PC-3 (cell line): ENCODE measurements around the gene SH2B3.

ENCODE experiments used
- EZH2 ChIP-seq: fragments of 300-600 bp; sonication (generic); IDR thresholded peaks from one replicate; pipeline ENCODE4 v1.6.1; 2017; ENCODE audit warnings: antibody characterized with exemption, mild to moderate bottlenecking, low read length; ENCODE audit not compliant: unreplicated experiment
- TF ChIP-seq, protein P1 (sequence below): fragments of 300-600 bp; sonication (generic); conservative IDR thresholded peaks from 2 replicates; pipeline ENCODE4 v1.5.1; 2017; ENCODE audit warnings: antibody characterized with exemption, low read depth, mild to moderate bottlenecking, low read length

DNA sequence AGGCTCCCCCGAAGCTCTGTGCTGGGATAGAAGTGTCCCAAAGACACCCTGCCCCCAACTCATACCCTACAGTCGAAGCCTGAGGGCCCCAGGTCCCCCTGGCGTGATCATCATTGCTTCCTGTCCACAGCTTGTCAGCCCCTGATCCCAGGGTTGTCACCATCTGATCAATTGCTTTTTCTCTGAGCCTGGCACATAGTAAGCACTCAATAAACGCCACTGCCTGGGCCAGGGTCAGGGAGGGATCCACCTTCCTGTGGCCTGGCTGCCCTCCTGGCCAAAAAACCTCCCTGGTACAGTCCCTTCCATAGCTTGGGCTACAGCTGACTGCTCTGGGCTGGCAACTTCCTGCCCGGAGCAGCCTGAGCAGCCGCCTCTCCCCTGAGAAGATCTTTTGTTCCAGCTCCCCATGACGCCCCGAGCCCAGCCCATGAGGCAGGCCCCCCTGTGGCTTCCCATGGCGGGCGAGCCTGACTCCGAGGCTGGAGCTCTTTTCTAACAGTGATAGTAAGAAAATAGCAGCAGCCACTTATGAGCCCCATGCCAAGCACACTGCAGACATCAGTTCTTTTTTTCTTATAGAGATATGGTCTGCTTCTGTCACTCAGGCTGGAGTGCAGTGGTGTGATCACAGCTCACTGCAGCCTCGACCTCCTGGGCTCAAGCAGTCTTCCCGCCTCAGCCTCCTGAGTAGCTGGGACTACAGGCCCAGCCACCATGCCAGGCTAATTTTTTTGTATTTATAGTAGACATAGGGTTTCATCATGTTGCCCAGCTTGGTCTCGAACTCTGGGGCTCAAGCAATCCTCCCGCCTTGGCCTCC lies 6.5 kb downstream of the SH2B3 start:
- TF ChIP-seq, protein P1, sequence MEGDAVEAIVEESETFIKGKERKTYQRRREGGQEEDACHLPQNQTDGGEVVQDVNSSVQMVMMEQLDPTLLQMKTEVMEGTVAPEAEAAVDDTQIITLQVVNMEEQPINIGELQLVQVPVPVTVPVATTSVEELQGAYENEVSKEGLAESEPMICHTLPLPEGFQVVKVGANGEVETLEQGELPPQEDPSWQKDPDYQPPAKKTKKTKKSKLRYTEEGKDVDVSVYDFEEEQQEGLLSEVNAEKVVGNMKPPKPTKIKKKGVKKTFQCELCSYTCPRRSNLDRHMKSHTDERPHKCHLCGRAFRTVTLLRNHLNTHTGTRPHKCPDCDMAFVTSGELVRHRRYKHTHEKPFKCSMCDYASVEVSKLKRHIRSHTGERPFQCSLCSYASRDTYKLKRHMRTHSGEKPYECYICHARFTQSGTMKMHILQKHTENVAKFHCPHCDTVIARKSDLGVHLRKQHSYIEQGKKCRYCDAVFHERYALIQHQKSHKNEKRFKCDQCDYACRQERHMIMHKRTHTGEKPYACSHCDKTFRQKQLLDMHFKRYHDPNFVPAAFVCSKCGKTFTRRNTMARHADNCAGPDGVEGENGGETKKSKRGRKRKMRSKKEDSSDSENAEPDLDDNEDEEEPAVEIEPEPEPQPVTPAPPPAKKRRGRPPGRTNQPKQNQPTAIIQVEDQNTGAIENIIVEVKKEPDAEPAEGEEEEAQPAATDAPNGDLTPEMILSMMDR: no peak
- TF ChIP-seq EZH2: no peak
